ENCODE results near the gene GPX2.
"Not testable (repeated sequence)": the region's sequence is repeated elsewhere in the genome, so short reads cannot be mapped to it uniquely, and the experiment has no call there.

The GPX2 gene

DNA sequence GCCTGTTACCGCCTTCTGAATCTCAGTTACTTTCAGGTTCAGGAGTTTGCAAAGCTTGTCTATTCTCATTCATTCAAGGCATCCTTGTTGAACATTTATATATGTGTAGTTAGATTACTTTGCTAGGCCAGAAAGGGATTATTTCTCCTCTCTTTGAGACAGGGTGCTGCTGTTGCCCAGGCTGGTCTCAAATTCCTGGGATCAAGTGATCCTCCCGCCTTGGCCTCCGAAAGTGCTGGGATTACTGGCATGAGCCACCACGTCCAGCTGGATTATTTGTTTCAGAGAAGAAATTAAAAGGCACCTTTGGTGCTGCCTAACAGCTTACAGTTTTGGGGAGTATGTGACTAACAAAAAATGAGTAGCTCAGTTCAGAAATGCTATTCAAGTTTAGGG is 27.5 kb downstream of the GPX2 start:
- no peak for DNase-seq (ENCODE audit: extremely low read depth in 1 of 2, low read depth in 1 of 2)

GRCh38 chr14:64914237-64915028 is 28.1 kb downstream of the GPX2 start, which contains the start of gene CHURC1:
Gene CHURC1 (plus strand): TSS chr14:64914455. CDS start chr14:64914496, 41 bp downstream.
- DNase-seq (ENCODE audit: extremely low read depth in 1 of 2, low read depth in 1 of 2): peak; percentile 85 to 99

GRCh38 chr14:64913477-64913876 is 29.1 kb downstream of the GPX2 start:
- not testable (repeated sequence) for DNase-seq (ENCODE audit: extremely low read depth in 1 of 2, low read depth in 1 of 2)

DNA sequence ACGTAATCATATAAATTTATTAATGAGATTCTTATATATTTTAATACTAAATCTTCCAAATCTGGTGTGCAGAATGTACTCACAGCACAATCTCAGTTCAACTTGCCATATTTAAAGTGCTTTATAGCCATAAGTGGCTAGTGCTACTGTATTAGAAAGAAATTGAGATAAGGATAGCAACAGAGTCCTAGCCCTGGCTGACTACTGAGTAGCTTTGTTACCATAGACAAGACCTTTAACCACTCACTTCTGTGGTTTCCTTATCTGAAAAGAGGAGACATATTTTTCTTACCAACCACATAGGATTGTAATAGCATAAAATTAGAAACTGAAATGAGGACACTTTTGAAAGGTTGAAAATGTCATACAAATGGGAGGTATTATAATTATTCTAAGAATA is 30.3 kb downstream of the GPX2 start:
- no peak for DNase-seq (ENCODE audit: extremely low read depth in 1 of 2, low read depth in 1 of 2)

- DNase-seq (ENCODE audit: extremely low read depth in 1 of 2, low read depth in 1 of 2): no peak
Measured at GRCh38 chr14:64910847-64911495, 31.6 kb downstream of the GPX2 start.

DNA sequence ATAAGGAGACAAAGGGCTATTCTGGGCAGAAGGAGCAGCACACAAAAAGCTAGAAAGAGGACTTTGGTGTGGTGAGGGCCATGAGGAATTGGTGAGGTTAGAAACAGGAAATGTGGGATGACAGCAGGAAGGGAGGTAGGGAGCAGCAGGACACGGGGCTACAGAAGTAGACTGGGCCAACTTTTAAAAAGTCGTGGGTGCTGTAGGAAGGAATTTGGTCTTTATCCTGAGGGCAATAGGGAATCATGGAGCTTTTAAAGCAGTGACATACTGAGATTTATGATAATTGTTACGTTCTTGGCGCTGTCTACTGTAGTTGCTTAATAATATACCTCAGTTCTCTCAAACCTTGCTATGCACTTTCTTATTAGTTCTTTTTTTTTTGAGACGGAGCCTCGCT is 36.5 kb downstream of the GPX2 start:
- DNase-seq (ENCODE audit: extremely low read depth in 1 of 2, low read depth in 1 of 2): no peak

DNA sequence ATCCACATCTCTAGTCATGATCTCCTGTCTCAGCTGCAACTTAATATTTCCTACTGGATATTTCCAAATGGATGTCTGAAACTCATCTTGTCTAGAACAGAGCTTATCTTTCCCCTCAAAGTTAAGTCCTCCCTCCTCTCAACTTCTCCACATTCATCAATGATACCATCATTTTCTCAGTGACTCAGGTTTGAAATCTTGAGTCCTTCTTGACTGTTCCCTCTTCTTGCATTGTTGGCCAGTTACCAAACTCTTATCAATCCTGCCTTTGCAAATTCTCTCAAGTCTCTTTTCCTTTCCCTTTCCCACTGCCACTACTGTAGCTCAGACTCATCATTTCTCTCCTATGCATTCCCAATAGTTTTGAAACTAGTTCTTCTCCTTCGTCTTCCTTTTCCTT is 42.6 kb downstream of the GPX2 start:
- no peak for DNase-seq (ENCODE audit: extremely low read depth in 1 of 2, low read depth in 1 of 2)

DNA sequence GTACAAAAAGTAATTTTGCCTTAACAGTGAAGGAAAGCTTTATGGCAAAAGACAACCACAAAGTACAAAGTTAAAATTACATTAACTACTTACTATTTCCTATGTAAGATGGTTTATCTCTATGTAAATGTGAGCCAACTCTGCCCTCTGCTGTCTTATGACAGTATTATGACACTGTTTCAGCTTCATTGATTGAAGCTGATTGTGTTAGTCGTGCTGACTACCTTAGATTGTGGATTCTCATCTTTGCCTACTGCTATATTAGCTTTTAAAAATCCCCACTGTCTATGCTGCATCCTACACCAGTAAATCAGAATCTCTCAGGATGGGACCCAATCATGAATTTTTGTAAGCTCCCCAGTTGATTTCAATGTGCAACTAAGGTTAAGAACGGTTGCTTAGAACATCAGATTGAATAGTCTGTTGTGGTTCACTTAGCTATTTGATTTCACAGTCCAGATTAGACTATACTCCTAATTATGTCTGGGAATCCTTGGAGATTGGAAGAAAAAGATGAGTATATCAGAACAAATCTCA is 50.6 kb downstream of the GPX2 start:
- no peak for DNase-seq (ENCODE audit: extremely low read depth in 1 of 2, low read depth in 1 of 2)

DNA sequence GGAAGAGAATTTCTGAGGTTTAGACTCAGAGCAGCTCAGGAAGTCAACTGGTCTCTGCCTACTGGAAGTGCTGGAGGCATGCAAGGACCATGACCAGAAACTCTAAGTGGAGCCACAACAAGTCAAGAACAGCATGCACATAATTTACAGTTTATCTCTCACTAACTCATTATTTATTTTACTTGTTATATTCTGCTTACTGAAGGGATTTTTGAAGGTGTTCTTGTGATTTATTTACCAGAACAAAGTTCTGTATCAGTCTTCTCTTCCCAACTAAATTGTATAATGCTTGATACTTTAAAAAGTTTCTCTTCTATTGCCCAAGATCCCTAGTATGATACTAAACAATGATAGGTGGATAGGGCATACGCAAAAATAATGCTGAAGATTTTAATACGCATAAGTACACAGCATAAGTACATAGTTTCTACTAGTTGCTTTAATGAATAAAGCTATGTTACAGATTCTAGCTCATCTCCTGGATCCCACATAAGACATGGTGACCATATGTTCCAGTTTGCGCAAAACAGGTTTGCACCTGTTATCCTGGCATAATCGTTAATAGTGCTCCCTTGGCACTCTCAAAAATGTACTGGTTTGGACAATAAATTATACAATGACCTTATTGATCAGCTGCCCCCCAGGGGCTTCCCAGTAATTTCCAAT is 51.2 kb downstream of the GPX2 start:
- DNase-seq (ENCODE audit: extremely low read depth in 1 of 2, low read depth in 1 of 2): no peak

- DNase-seq (ENCODE audit: extremely low read depth in 1 of 2, low read depth in 1 of 2): no peak
Measured at GRCh38 chr14:64889352-64889751, 53.2 kb downstream of the GPX2 start.

Measured in stimulated activated CD8-positive, alpha-beta memory T cell treated with anti-CD3 and anti-CD28 coated beads, Interleukin-7, amount 100 ng/mL, for 48 hours (primary cell).